Stimulated activated CD8-positive, alpha-beta memory T cell treated with anti-CD3 and anti-CD28 coated beads, Interleukin-15, amount 100 ng/mL, for 24 hours (primary cell): ENCODE results near the gene SMAD3.
"Not testable (repeated sequence)": the region's sequence is repeated elsewhere in the genome, so short reads cannot be mapped to it uniquely, and the experiment has no call there.

Experiments used
- DNase-seq: peaks from one replicate; pipeline ENCODE4 v3.0.0-alpha.2; 2020; ENCODE audit warnings: low read depth

The SMAD3 gene

DNA sequence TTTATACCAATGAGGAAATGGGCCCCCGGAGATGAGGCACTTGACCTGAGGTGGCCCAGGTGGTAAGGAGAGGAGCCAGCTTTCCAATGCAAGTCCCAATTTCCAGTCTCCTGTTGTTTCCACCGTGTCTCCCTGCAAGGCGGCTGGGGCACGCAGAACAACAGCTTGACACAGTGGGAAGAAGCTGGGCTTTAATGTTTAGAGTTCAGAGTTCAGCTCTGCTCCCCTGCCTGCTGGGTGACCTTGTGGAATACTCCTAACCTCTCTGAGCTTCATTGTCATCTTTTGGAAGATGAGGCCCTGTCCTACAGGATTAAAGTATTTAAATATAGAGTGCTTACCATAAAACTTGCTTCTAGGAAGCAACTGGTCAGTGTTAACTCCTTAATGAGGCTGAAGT lies 80.3 kb downstream of the SMAD3 start:
- no peak for DNase-seq

DNA sequence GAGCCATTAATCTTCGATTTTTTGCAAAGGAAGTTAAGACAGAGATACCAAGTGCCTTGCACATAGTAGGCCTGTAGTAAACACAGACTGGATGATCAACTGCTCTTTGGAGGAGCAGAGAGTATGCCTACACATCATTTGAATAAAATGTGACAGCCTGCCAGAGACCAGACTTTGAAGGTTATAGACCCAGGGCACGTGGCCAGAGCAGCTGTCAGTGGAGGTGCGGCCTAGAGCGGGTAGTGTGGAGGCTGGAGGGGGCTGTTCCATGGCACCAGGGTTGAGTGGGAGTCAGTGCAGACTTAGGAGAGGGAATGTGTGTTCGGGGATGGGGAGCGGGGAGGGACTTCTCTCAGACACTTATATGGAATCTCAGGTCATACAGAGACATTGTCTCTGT lies 80.8 kb downstream of the SMAD3 start:
- DNase-seq = no peak

DNA sequence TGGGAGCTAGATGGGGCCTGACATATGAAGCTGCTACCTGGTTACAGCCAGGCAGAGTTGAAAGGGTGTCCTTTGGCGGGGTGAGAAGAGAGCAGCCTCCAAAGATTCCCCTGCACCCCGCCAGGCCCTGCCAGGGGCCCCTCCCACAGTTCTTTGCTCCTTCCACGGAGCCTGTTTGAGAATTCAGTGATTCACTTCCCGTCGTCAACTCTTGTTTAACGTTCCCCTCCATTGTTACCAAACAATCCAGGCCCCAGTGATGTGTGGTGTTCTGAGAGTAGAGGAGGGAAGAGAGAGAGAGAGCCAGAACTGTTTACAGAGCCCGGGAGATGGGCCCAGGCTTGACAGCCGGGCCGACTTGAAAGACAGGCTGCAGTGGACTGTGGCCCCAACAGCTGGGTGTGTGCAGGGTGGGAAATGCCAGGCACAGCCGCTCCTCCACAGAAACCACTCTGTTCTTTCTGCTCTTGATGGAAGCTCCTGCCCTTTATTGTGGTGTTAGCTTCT lies 81.5 kb downstream of the SMAD3 start:
- no peak for DNase-seq

GRCh38 chr15:67147396-67147949 lies 82.1 kb downstream of the SMAD3 start:
- DNase-seq = no peak

DNA sequence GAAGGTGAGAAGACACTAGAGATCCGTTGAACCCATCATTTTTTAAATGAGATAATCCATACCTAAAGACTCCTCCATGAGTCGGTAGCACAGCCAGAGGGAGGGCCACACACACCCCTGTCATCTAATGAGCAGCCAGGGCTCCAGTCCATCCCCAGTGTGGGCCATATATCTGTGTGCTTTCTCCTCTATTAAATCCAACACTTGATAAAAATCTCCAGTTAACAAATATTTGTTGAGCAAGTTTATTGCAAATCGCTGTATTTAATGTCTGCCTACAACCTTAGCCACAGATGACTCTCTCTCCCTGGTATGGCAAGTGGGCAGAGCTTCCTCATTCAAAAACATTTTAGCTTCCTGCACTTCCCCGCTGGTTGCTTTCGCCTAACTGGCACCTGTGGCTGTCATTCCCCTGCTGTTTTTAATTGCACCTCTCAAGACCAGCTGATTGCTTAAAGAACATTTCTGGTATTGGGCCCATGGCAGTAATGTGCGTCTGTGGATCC lies 82.8 kb downstream of the SMAD3 start:
- DNase-seq = no peak

GRCh38 chr15:67149068-67149772 lies 83.8 kb downstream of the SMAD3 start:
- no peak for DNase-seq

DNA sequence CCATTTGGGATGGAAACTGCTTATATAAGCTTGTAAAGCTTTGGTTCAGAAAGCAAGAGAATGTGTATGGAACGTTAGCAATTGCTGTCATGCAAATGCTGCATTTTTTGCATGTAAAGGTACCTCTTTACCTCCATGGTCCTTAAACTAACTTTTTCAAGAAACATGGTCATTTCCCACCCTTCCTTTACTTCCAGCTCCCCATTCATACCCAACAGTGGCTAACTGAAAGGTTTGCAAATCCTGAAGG lies 84.3 kb downstream of the SMAD3 start:
- no peak for DNase-seq

DNA sequence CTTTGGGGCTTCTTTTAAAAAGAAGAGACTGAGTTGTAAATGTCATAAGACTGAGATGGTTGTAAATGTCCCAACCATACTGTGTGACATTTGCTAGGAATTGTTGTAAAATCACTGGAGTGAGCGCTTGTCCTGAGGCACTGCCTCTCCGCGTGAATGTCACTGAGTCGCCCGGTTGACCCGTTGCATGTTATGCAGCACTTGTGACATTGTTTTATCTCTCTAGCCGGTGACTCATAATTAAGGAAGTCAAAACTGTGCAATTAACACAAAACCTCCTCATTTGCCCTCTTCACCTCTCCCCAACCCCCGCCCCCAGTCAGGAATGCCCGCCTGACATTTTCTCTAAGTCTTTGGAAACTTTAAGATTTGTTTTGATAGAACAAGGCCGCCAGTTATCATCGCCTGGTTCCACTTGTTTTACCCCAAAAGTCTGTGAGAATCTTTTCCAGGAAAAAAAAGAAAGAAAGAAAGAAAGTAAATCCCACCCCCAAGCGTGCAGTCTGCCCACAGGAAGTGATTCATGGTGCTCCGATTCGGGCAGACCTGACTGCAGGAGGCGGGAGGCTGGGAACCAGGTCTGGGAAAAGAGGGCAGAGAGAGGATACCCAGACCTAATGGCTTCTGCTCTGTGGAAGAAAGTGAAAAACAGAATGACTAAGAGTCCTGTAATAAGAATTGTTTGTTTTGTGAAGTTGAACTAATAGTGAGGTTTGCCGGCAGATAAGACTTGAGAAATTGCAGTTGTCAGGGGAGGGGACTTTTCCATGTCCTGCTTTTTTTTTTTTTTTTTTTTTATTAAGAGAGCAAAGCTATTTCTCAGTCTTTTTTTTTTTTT lies 84.8 kb downstream of the SMAD3 start:
- no peak for DNase-seq

- no peak for DNase-seq
Measured at GRCh38 chr15:67152429-67152828, 87.0 kb downstream of the SMAD3 start.

DNA sequence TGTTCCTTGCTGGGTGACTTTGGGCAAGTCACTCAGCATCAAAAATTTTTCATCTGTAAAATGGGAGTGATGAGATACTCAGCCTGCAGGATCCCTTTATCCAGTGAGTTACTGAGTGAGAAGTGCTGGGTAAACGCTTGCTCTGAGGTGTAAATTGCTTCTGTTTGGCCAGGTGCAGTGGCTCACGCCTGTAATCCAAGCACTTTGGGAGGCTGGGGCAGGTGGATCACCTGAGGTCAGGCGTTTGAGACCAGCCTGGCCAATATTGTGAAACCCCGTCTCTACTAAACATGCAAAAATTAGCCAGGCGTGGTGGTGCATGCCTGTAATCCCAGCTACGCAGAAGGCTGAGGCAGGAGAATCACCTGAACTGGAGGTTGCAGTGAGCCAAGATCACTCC lies 87.6 kb downstream of the SMAD3 start:
- DNase-seq = not testable (repeated sequence)

DNA sequence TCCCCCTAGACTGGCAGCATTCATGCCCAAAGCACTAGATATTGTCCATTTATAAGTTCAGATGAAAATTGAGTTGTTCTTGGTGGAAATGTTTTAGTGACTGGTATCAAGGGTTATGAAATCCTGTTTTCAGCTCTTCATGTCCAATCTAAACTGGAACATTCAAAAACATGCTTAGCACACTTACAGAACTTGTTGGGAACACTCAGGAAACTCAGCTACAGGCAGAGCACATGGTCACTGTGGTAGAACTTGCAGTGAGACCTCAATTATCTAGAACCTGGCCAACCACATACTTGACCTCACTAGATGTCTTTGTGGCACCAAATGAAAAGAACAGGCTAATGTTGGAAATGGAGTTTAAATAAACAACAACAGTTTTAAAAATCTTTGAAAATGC lies 88.8 kb downstream of the SMAD3 start:
- no peak for DNase-seq

- no peak for DNase-seq
Measured at GRCh38 chr15:67156426-67156825, 91.0 kb downstream of the SMAD3 start.

DNA sequence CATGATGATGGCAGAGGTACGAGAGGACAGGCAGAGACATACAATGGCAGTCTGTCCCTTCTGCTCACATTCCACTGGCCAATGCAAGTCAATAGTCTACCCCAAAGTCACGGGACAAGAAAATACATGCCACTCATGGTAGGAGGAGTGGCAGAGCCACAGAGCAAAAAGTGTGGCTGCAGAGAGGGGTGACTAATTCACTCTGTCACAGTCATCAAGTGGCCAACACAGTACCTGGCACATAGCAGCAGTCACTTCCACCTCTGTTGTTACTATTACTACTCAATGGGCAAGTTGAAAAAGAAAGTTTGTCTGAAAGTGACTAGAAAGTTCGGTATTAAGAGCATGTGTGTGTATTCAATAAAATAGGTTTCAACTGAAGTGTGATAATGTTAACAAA lies 91.4 kb downstream of the SMAD3 start:
- DNase-seq = no peak

DNA sequence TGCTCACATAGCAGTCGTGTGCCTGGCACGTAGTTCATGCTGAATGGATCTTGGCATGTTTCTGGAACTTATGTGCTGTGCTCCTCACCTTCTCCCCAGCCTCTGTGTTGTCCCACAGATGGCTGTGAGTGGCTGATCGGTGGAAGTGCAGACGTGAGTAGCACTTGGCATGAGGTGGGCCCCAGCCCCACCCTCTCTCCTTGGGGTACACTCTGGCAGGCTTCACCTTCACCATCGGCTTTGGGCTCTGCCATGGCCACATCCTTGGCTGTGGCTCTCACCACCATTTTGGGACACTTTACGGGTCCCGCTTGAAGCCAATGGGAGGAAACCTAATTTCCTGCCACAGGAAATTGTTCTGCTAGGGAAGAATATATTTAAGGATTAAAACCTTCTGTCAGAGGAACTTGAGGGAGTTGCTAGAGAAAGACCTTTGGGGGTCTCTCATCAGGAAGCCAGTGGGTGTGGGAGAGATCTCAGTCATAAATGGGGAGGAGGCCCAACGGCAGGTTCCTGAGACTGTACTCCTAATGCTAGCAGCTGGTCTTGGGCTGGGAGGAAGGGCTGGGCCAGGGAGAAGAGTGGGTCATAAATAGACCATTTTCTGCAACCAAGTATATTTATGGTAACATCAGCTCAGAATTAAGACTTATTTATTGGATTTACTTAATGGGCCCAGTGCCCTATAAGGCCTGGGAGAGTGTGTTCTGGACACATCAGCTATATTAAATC lies 92.3 kb downstream of the SMAD3 start:
- no peak for DNase-seq

DNA sequence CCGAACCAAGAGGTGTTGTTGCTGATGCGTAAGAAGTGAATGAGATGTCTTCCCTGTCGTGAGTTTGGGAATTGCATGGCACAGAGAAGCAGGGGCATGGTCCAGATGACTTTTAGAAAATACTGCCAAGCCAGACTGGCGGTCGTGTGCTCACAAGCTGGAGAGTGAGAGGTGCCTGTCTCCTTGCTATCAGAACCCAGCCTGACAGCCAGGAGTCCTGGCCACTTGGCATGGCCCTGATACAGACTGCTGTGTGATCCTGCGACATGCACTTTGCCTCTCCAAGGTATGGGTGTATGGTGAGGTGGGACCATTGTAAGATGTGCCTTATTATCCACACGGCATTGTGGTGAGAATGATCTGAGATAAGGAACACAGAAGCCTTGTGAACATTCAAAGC lies 93.0 kb downstream of the SMAD3 start:
- DNase-seq = no peak

GRCh38 chr15:67161412-67161811 lies 96.0 kb downstream of the SMAD3 start:
- no peak for DNase-seq

DNA sequence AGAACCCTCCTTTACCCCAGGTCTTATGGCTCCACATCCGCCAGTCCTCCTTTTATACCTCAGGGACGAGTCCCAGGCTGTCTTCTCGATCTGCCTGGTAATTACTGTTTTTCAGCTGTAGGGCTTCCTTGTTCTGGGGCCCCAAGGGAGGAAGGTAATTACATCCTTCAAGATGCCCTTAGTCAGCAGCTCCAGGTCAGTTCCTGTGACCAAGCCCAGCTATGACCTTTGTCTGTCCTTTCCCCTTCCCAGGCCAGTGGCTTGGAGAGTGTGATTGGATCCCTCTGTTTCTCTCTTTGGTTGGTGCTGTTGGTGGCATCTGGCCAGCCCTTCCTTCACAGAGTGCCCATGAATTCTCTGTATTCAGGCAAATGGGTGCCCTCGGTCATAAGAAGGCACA lies 96.5 kb downstream of the SMAD3 start:
- DNase-seq = no peak

GRCh38 chr15:67163180-67163579 lies 97.8 kb downstream of the SMAD3 start:
- DNase-seq = no peak

- no peak for DNase-seq
Measured at GRCh38 chr15:67164401-67164791, 99.0 kb downstream of the SMAD3 start.

GRCh38 chr15:67164811-67165253 lies 99.4 kb downstream of the SMAD3 start:
- no peak for DNase-seq

DNA sequence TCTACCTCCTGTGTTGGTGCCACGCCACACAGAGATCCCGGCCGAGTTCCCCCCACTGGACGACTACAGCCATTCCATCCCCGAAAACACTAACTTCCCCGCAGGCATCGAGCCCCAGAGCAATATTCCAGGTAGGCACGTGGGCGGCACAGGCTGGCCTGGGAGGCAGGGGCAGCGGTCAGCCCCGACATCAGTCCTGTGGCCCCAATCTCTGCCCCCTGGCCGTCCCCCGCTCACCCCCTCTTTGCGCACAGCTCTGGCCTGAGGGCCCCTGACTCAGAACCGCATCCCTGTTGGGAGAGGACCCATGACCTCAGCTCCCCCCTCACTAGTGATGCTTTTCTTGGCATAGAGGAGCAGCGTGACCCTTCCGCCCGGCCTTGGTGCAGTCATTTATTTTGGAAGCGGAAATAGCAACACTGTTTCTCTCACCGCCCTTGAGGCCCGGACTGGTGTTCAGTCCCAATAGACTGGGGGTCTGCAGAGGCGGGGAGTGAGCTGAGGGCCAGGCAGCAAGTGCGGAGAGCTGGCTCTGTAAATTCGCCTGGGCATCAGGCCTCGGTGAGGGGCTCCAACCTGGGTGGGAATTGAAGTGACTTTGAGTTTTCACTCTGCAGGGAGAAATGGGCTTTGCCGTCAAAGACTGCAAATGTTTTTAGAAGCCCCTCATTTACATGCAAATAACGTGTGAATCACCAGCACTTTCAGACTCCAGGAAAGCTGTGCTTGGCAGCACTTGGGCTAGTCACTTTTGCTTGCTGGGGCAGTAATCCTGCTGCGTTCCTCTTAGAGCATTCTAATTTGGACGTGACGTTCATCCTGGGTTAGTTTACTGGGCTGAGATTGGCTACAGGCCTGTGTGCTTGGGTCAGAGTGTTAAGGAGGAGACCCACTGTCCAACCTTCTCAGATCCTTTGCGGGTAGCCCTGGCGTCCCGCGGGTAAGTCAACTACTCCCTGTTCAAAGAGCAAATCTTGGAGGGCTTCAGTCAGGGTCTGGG lies 100.2 kb downstream of the SMAD3 start:
- DNase-seq = no peak
